Liver (tissue), 9 donors: ENCODE measurements around the gene UTP25. TPM values are rescaled to one million over a fixed set of nuclear protein-coding genes. Genes with fewer than 3 reads are reported as not detected.

Experiments
- DNase-seq: peaks from one replicate; pipeline ENCODE4 v3.0.0-alpha.2; 2017; ENCODE audit warnings: low spot score
- H3K27ac ChIP-seq, 2 donors: one replicate each; pipeline ENCODE4 v1.7.0; 2013; ENCODE audit warnings: inconsistent platforms in 2 of 2, low read length in 2 of 2, control low read depth in 1 of 2, low read depth in 1 of 2, mild to moderate bottlenecking in 1 of 2
- H3K27me3 ChIP-seq, 4 donors: one replicate each; pipeline versions ENCODE4 v1.6.1 to v1.7.0; 2013; ENCODE audit warnings: low read length in 3 of 4, inconsistent platforms in 1 of 4, mild to moderate bottlenecking in 1 of 4, moderate library complexity in 1 of 4; ENCODE audit not compliant: control insufficient read depth in 4 of 4, insufficient read depth in 4 of 4
- H3K36me3 ChIP-seq, 4 donors: one replicate each; pipeline versions ENCODE4 v1.6.1 to v1.7.0; 2013; ENCODE audit warnings: low read length in 3 of 4, mild to moderate bottlenecking in 3 of 4, low read depth in 1 of 4, moderate library complexity in 1 of 4; ENCODE audit not compliant: control insufficient read depth in 4 of 4, insufficient read depth in 3 of 4
- H3K4me1 ChIP-seq, 4 donors: one replicate each; pipeline versions ENCODE4 v1.6.1 to v1.7.0; 2013; ENCODE audit warnings: low read length in 3 of 4, mild to moderate bottlenecking in 3 of 4, moderate library complexity in 1 of 4; ENCODE audit not compliant: control insufficient read depth in 4 of 4, insufficient read depth in 4 of 4
- H3K4me3 ChIP-seq, 3 donors: one replicate each; pipeline versions ENCODE4 v1.6.1 to v1.7.0; 2013; ENCODE audit warnings: low read length in 3 of 3, control low read depth in 1 of 3, low read depth in 1 of 3, mild to moderate bottlenecking in 1 of 3
- H3K9ac ChIP-seq, 2 donors: one replicate each; pipeline ENCODE4 v1.7.0; 2013; ENCODE audit warnings: low read length in 2 of 2, mild to moderate bottlenecking in 2 of 2, moderate library complexity in 2 of 2, control low read depth in 1 of 2, low read depth in 1 of 2
- H3K9me3 ChIP-seq, 4 donors: one replicate each; pipeline versions ENCODE4 v1.6.1 to v1.7.0; 2013; ENCODE audit warnings: low read length in 3 of 4; ENCODE audit not compliant: control insufficient read depth in 4 of 4
- EGR1 ChIP-seq, 2 donors: IDR thresholded peaks; 2 replicates each; pipeline ENCODE4 v1.6.1; 2016 to 2018; ENCODE audit warnings: antibody characterized with exemption in 2 of 2, low read depth in 2 of 2
- FOXA1 ChIP-seq: IDR thresholded peaks from 2 replicates; pipeline ENCODE4 v1.6.1; 2016; ENCODE audit warnings: antibody characterized with exemption
- FOXA2 ChIP-seq: IDR thresholded peaks from 2 replicates; pipeline ENCODE4 v1.6.1; 2016; ENCODE audit warnings: antibody characterized with exemption
- GABPA ChIP-seq, 2 donors: IDR thresholded peaks in 1 of 2; conservative IDR thresholded peaks in 1 of 2; 2 replicates each; pipeline ENCODE4 v1.6.1; 2016; ENCODE audit warnings: antibody characterized with exemption in 2 of 2, mild to moderate bottlenecking in 1 of 2, moderate library complexity in 1 of 2
- HNF4A ChIP-seq, 2 donors: conservative IDR thresholded peaks; 2 replicates each; pipeline ENCODE4 v1.6.1; 2016; ENCODE audit warnings: antibody characterized with exemption in 2 of 2, mild to moderate bottlenecking in 2 of 2
- HNF4G ChIP-seq: IDR thresholded peaks from 2 replicates; pipeline ENCODE4 v1.6.1; 2016; ENCODE audit warnings: antibody characterized with exemption
- JUND ChIP-seq, 2 donors: IDR thresholded peaks; 2 replicates each; pipeline ENCODE4 v1.6.1; 2016; ENCODE audit warnings: antibody characterized with exemption in 2 of 2
- NR2F2 ChIP-seq: IDR thresholded peaks from 2 replicates; pipeline ENCODE4 v1.6.1; 2016; ENCODE audit warnings: antibody characterized with exemption
- RAD21 ChIP-seq, 2 donors: IDR thresholded peaks; 2 replicates each; pipeline ENCODE4 v1.6.1; 2016; ENCODE audit warnings: antibody characterized with exemption in 2 of 2, mild to moderate bottlenecking in 2 of 2
- RXRA ChIP-seq, 2 donors: IDR thresholded peaks; 2 replicates each; pipeline ENCODE4 v1.6.1; 2017 to 2018; ENCODE audit warnings: antibody characterized with exemption in 2 of 2, mild to moderate bottlenecking in 1 of 2
- SP1 ChIP-seq: IDR thresholded peaks from 2 replicates; pipeline ENCODE4 v1.6.1; 2018; ENCODE audit warnings: antibody characterized with exemption, mild to moderate bottlenecking
- TAF1 ChIP-seq: conservative IDR thresholded peaks from 2 replicates; pipeline ENCODE4 v1.6.1; 2016; ENCODE audit warnings: antibody characterized with exemption, mild to moderate bottlenecking
- YY1 ChIP-seq: IDR thresholded peaks from 2 replicates; pipeline ENCODE4 v1.6.1; 2016; ENCODE audit warnings: antibody characterized with exemption, mild to moderate bottlenecking
- WGBS: extraction: QIAGEN DNeasy Blood & Tissue Kit; methylation state at CpG from one replicate; pipeline ENCODE4 v1.1.7; 2013; 5-methylcytosine and 5-hydroxymethylcytosine counted together
- polyA plus RNA-seq, 2 donors: library from polyadenylated mRNA; stranded (reverse) in 1 of 2; unstranded in 1 of 2; fragments of 200-250 nt in 1 of 2; fragments of >200 nt in 1 of 2; fragmentation: Nextera tagmentation in 1 of 2; extraction: Ambion mirVana in 1 of 2; gene quantifications; one replicate each; pipeline versions ENCODE4 v1.2.1 to v1.2.3, GENCODE V29; 2013 to 2015
- total RNA-seq, 2 donors: library from RNA; depleted of rRNA; stranded (reverse); fragments of >200 nt; gene quantifications; one replicate each; pipeline ENCODE4 v1.2.3, GENCODE V29; 2014
- TF ChIP-seq, protein P1 (sequence below): IDR thresholded peaks from 2 replicates; pipeline ENCODE4 v1.6.1; 2016; ENCODE audit warnings: antibody characterized with exemption
- TF ChIP-seq, protein P2 (sequence below): IDR thresholded peaks from 2 replicates; pipeline ENCODE4 v1.6.1; 2016; ENCODE audit warnings: antibody characterized with exemption, mild to moderate bottlenecking
- TF ChIP-seq, protein P3 (sequence below): IDR thresholded peaks from 2 replicates; pipeline ENCODE4 v1.6.1; 2016; ENCODE audit warnings: antibody characterized with exemption
- TF ChIP-seq, protein P4 (sequence below): fragments of 150-350 bp; IDR thresholded peaks from 2 replicates; pipeline ENCODE4 v1.5.1; 2017; ENCODE audit warnings: improper control_type of control experiment, low read depth, low read length; ENCODE audit not compliant: missing input control
- TF ChIP-seq, protein P5 (sequence below): IDR thresholded peaks from 2 replicates; pipeline ENCODE4 v1.6.1; 2016; ENCODE audit warnings: antibody characterized with exemption
- donor health status: healthy.
- donor health status: healthy.
- donor health status: healthy.
- donor health status: healthy.
- donor health status: healthy.

UTP25 gene
- total and polyA plus RNA-seq, 4 donors: 2.4 to 7.7 (median 3.0) TPM

DNA sequence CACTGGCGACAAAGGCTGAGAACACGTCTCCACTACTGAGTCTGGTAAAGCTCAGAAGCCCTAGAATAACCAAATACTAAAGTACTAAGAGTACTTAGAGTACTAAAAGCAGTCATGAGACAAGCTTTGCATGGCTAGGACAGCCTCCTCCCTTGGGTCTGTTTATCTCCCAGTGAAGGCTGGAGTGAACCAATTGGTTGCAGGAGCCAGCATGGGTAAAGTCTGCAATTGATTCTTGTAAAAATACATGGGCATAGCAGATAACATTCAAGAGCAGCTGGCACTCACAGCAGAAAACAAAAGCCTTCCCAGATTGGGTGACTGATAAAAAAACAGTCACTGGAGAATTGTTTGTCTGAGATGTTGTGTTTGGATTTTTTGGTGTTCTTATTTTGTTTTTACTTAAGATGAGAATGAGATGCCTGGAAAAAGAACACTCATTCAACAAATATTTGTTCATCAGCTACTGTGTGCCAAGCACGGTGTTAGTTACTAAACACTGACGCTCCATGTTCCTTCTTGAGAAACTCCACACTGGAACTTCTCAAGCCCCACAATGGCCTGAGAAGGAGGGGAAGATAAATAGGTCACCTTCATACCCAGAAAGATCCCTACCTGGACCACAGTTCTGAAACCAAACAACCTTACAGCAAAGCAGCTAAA is 25.5 kb upstream of the UTP25 start:
- H3K4me3 ChIP-seq: peak overlapping the region; percentile 21 to 55 (median 55)
- TF ChIP-seq TAF1: peak; percentile 84
- TF ChIP-seq, protein P1, sequence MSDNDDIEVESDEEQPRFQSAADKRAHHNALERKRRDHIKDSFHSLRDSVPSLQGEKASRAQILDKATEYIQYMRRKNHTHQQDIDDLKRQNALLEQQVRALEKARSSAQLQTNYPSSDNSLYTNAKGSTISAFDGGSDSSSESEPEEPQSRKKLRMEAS: peak; percentile 82
- TF ChIP-seq FOXA2: no peak
- peak; percentile 84 for TF ChIP-seq SP1
- TF ChIP-seq, protein P2, sequence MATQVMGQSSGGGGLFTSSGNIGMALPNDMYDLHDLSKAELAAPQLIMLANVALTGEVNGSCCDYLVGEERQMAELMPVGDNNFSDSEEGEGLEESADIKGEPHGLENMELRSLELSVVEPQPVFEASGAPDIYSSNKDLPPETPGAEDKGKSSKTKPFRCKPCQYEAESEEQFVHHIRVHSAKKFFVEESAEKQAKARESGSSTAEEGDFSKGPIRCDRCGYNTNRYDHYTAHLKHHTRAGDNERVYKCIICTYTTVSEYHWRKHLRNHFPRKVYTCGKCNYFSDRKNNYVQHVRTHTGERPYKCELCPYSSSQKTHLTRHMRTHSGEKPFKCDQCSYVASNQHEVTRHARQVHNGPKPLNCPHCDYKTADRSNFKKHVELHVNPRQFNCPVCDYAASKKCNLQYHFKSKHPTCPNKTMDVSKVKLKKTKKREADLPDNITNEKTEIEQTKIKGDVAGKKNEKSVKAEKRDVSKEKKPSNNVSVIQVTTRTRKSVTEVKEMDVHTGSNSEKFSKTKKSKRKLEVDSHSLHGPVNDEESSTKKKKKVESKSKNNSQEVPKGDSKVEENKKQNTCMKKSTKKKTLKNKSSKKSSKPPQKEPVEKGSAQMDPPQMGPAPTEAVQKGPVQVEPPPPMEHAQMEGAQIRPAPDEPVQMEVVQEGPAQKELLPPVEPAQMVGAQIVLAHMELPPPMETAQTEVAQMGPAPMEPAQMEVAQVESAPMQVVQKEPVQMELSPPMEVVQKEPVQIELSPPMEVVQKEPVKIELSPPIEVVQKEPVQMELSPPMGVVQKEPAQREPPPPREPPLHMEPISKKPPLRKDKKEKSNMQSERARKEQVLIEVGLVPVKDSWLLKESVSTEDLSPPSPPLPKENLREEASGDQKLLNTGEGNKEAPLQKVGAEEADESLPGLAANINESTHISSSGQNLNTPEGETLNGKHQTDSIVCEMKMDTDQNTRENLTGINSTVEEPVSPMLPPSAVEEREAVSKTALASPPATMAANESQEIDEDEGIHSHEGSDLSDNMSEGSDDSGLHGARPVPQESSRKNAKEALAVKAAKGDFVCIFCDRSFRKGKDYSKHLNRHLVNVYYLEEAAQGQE: peak; percentile 72
- TF ChIP-seq GABPA (IDR thresholded peaks at IDR 0.05 in 1 of 2, conservative IDR thresholded peaks at IDR 0.05 in 1 of 2): no peak
- TF ChIP-seq EGR1 (IDR thresholded peaks at IDR 0.05; ENCODE audit: low read depth in 2 of 2): peak in 1 of 2 donors; percentile 80
- TF ChIP-seq RXRA (IDR thresholded peaks at IDR 0.05): peak; percentile 42 to 70
- TF ChIP-seq HNF4A (conservative IDR thresholded peaks at IDR 0.05): peak; percentile 87 to 88
- TF ChIP-seq, protein P3, sequence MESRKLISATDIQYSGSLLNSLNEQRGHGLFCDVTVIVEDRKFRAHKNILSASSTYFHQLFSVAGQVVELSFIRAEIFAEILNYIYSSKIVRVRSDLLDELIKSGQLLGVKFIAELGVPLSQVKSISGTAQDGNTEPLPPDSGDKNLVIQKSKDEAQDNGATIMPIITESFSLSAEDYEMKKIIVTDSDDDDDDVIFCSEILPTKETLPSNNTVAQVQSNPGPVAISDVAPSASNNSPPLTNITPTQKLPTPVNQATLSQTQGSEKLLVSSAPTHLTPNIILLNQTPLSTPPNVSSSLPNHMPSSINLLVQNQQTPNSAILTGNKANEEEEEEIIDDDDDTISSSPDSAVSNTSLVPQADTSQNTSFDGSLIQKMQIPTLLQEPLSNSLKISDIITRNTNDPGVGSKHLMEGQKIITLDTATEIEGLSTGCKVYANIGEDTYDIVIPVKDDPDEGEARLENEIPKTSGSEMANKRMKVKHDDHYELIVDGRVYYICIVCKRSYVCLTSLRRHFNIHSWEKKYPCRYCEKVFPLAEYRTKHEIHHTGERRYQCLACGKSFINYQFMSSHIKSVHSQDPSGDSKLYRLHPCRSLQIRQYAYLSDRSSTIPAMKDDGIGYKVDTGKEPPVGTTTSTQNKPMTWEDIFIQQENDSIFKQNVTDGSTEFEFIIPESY: peak; percentile 71
- TF ChIP-seq HNF4G: peak; percentile 79
- TF ChIP-seq JUND (IDR thresholded peaks at IDR 0.05): peak; percentile 60 to 74
- TF ChIP-seq, protein P4, sequence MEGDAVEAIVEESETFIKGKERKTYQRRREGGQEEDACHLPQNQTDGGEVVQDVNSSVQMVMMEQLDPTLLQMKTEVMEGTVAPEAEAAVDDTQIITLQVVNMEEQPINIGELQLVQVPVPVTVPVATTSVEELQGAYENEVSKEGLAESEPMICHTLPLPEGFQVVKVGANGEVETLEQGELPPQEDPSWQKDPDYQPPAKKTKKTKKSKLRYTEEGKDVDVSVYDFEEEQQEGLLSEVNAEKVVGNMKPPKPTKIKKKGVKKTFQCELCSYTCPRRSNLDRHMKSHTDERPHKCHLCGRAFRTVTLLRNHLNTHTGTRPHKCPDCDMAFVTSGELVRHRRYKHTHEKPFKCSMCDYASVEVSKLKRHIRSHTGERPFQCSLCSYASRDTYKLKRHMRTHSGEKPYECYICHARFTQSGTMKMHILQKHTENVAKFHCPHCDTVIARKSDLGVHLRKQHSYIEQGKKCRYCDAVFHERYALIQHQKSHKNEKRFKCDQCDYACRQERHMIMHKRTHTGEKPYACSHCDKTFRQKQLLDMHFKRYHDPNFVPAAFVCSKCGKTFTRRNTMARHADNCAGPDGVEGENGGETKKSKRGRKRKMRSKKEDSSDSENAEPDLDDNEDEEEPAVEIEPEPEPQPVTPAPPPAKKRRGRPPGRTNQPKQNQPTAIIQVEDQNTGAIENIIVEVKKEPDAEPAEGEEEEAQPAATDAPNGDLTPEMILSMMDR: no peak
- TF ChIP-seq NR2F2: no peak
- TF ChIP-seq FOXA1: no peak
- peak in 1 of 2 donors; percentile 40 for TF ChIP-seq RAD21 (IDR thresholded peaks at IDR 0.05)
- TF ChIP-seq, protein P5, sequence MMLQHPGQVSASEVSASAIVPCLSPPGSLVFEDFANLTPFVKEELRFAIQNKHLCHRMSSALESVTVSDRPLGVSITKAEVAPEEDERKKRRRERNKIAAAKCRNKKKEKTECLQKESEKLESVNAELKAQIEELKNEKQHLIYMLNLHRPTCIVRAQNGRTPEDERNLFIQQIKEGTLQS: no peak
- peak; percentile 74 for TF ChIP-seq YY1
- 34% methylated on average over 4 of the region's 4 CpGs for whole genome bisulfite sequencing
- no peaks in the 10 kb centered on the region for H3K9me3 ChIP-seq
- H3K4me1 ChIP-seq: peaks cover 1 to 48% (median 26%) of the 10 kb centered on the region in 4 donors
- DNase-seq: no peak
- H3K27ac ChIP-seq: peak overlapping the region; percentile 94 to 98
- peak overlapping the region; percentile 59 to 99 for H3K9ac ChIP-seq
- H3K27me3 ChIP-seq: no peaks in the 10 kb centered on the region
- no peaks in the 10 kb centered on the region for H3K36me3 ChIP-seq
